AG09309 (cell line): Measurements from ENCODE around the gene AATK.

Experiments
- DNase-seq: peaks from one replicate; pipeline ENCODE4 v3.0.0-alpha.2; 2010; ENCODE audit warnings: low read depth
- H3K4me3 ChIP-seq: 2 replicates; pipeline ENCODE4 v1.5.1; 2011; ENCODE audit warnings: mild to moderate bottlenecking, low read depth, low read length, moderate library complexity; ENCODE audit not compliant: control insufficient read depth
- CTCF ChIP-seq: IDR thresholded peaks from 2 replicates; pipeline ENCODE4 v1.5.1; 2011; ENCODE audit warnings: mild to moderate bottlenecking, low read depth, low read length, inconsistent platforms; ENCODE audit not compliant: insufficient read depth, control insufficient read depth; ENCODE audit errors: missing control alignments

Gene AATK

GRCh38 chr17:81196505-81197408 is 30.7 kb upstream of the AATK start:
- no peak for DNase-seq
- no peak overlapping the region for H3K4me3 ChIP-seq
- TF ChIP-seq CTCF, result no peak

GRCh38 chr17:81195941-81196495 is 30.0 kb upstream of the AATK start:
- no peak for TF ChIP-seq CTCF
- no peak overlapping the region for H3K4me3 ChIP-seq
- DNase-seq, result no peak

DNA sequence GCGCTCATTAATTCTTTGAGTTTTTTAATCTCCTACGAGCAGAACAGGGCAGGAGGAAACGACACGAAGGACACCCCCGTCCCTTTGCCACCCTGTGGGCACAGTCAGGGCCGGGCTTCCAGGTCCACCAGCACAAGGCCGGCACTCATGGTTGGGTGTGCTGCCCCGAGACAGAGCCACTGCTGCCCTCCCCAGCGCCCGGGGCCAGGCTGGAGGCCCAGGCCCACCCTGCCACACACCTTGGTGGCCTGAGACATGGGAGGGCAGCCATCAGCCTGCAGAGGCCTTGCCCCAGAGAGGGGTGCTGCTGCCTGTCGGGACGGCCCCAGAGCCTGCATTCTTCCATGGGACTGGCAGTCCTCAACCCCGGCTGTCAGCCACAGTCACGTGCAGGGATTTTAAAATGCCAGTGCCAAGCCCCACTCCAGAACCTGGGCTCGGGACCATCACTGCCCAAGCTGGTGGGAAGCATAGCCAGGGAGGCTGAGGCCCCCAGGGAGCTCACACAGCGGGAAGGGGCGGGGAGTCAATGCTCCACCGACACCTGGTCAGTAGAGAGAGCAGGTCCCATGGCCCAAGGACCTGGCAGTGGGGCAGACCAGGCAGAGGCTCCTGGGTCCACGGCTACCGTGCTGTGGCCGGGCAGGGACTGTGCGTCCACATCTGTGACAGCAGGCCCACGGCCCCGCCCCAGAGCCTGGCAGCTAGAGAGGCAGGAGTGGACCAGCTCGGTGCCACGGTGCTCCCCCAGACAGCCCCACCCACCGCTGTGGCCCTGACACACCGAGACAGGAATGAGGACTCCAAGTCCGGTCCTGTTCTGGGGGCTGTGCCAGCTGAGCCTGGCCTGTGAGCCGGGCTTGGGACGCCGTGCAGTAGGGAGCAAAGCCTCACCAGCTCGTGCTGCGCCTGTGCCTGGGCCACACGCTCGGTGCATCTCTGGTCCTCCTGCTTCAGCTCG is 29.2 kb upstream of the AATK start:
- TF ChIP-seq CTCF, result no peak
- DNase-seq, result no peak
- H3K4me3 ChIP-seq, result no peak overlapping the region

GRCh38 chr17:81194225-81194760 is 28.3 kb upstream of the AATK start:
- no peak for TF ChIP-seq CTCF
- H3K4me3 ChIP-seq, result no peak overlapping the region
- no peak for DNase-seq

- H3K4me3 ChIP-seq, result no peak overlapping the region
- no peak for TF ChIP-seq CTCF
- DNase-seq, result no peak
These were observed 27.6 kb upstream of the AATK start for GRCh38 chr17:81193470-81194224.
